SK-N-SH (cell line): ENCODE data around the gene TMEM106B.

Experiments
- EP300 ChIP-seq, 2 experiments: IDR thresholded peaks; 2 replicates each; pipeline versions ENCODE4 v1.4.0 to v1.6.1; 2012; ENCODE audit warnings: borderline replicate concordance in 1 of 2, low read depth in 1 of 2, low read length in 1 of 2
- GABPA ChIP-seq: IDR thresholded peaks from 2 replicates; pipeline ENCODE4 v1.4.0; 2012; ENCODE audit warnings: low read depth, mild to moderate bottlenecking
- GATA2 ChIP-seq: sonication (generic); formaldehyde crosslinking; IDR thresholded peaks from 2 replicates; pipeline ENCODE4 v1.5.0; 2020; ENCODE audit warnings: mild to moderate bottlenecking, missing genetic modification reagents
- JUND ChIP-seq: IDR thresholded peaks from 2 replicates; pipeline ENCODE4 v1.4.0; 2012
- MXI1 ChIP-seq: IDR thresholded peaks from 2 replicates; pipeline ENCODE4 v1.6.1; 2012; ENCODE audit warnings: mild to moderate bottlenecking, low read depth, low read length, improper control_type of control experiment
- SIN3A ChIP-seq: IDR thresholded peaks from 2 replicates; pipeline ENCODE4 v1.6.1; 2012; ENCODE audit warnings: low read depth, mild to moderate bottlenecking, low read length, moderate library complexity, borderline replicate concordance
- SMC3 ChIP-seq: IDR thresholded peaks from 2 replicates; pipeline ENCODE4 v1.6.1; 2012; ENCODE audit warnings: low read depth, low read length, improper control_type of control experiment
- TF ChIP-seq, protein P1 (sequence below): fragments of 150-350 bp; IDR thresholded peaks from 2 replicates; pipeline ENCODE4 v1.6.1; 2017; ENCODE audit warnings: antibody characterized with exemption, low read length, low read depth, borderline replicate concordance
- TF ChIP-seq, protein P2 (sequence below): fragments of 200-600 bp; sonication (generic); IDR thresholded peaks from 2 replicates; pipeline ENCODE4 v1.6.1; 2017; ENCODE audit warnings: antibody characterized with exemption, mild to moderate bottlenecking, moderate library complexity
- TF ChIP-seq, protein P3 (sequence below): IDR thresholded peaks from 2 replicates; pipeline ENCODE4; 2012
- TF ChIP-seq, protein P4 (sequence below): fragments of 150-350 bp; IDR thresholded peaks from 2 replicates; pipeline ENCODE4 v1.6.1; 2016; ENCODE audit warnings: mild to moderate bottlenecking, low read depth, low read length
- TF ChIP-seq, protein P5 (sequence below): IDR thresholded peaks from 2 replicates; pipeline ENCODE4 v1.4.0; 2012; ENCODE audit warnings: low read depth
- TF ChIP-seq, protein P6 (sequence below): IDR thresholded peaks from 2 replicates; pipeline ENCODE4 v1.4.0; 2012; ENCODE audit warnings: low read depth, borderline replicate concordance

DNA sequence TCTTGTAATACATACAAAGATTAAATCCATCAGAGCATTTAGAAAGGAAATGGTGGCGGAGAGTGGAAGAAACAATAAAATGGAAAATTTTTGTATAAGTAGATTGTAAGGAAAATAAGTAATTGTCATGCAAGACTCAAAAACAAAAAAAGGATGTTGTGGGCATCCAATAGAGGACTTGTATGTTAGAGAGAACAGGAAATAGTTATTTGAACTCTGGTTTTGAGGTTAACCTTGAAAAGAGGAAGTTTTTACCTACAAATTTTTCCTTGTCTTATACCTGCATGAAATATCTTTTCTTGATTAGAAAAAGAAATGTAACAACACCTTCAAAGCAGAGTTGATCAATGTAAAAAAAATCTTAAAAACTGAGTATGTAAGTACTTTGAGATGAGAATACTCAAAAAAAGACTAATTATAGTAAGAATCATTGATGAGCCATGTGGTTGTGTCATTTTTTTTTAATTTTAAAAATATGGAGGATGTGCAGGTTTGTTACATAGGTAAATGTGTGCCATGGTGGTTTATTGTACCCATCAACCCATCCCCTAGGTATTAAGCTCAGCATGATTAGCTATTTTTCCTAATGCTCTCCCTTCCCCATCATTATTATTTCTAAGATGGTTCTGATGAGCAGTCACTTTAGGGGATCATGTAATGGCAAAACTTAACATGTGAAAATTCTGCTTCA is 11.9 kb downstream of the TMEM106B start:
- TF ChIP-seq, protein P1, sequence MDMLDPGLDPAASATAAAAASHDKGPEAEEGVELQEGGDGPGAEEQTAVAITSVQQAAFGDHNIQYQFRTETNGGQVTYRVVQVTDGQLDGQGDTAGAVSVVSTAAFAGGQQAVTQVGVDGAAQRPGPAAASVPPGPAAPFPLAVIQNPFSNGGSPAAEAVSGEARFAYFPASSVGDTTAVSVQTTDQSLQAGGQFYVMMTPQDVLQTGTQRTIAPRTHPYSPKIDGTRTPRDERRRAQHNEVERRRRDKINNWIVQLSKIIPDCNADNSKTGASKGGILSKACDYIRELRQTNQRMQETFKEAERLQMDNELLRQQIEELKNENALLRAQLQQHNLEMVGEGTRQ: no peak
- TF ChIP-seq, protein P2, sequence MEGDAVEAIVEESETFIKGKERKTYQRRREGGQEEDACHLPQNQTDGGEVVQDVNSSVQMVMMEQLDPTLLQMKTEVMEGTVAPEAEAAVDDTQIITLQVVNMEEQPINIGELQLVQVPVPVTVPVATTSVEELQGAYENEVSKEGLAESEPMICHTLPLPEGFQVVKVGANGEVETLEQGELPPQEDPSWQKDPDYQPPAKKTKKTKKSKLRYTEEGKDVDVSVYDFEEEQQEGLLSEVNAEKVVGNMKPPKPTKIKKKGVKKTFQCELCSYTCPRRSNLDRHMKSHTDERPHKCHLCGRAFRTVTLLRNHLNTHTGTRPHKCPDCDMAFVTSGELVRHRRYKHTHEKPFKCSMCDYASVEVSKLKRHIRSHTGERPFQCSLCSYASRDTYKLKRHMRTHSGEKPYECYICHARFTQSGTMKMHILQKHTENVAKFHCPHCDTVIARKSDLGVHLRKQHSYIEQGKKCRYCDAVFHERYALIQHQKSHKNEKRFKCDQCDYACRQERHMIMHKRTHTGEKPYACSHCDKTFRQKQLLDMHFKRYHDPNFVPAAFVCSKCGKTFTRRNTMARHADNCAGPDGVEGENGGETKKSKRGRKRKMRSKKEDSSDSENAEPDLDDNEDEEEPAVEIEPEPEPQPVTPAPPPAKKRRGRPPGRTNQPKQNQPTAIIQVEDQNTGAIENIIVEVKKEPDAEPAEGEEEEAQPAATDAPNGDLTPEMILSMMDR: no peak
- TF ChIP-seq GATA2 (CRISPR knock-in tag) (no peak), MXI1 (no peak), EP300 (IDR thresholded peaks at IDR 0.05; ENCODE audit: borderline replicate concordance in 1 of 2, low read depth in 1 of 2, low read length in 1 of 2) (no peak), JUND (no peak), GABPA (no peak), SMC3 (no peak), SIN3A (no peak)
- TF ChIP-seq, protein P3, sequence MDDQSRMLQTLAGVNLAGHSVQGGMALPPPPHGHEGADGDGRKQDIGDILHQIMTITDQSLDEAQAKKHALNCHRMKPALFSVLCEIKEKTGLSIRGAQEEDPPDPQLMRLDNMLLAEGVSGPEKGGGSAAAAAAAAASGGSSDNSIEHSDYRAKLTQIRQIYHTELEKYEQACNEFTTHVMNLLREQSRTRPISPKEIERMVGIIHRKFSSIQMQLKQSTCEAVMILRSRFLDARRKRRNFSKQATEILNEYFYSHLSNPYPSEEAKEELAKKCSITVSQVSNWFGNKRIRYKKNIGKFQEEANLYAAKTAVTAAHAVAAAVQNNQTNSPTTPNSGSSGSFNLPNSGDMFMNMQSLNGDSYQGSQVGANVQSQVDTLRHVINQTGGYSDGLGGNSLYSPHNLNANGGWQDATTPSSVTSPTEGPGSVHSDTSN: no peak
- TF ChIP-seq, protein P4, sequence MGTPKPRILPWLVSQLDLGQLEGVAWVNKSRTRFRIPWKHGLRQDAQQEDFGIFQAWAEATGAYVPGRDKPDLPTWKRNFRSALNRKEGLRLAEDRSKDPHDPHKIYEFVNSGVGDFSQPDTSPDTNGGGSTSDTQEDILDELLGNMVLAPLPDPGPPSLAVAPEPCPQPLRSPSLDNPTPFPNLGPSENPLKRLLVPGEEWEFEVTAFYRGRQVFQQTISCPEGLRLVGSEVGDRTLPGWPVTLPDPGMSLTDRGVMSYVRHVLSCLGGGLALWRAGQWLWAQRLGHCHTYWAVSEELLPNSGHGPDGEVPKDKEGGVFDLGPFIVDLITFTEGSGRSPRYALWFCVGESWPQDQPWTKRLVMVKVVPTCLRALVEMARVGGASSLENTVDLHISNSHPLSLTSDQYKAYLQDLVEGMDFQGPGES: no peak
- TF ChIP-seq, protein P5, sequence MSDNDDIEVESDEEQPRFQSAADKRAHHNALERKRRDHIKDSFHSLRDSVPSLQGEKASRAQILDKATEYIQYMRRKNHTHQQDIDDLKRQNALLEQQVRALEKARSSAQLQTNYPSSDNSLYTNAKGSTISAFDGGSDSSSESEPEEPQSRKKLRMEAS: no peak
- TF ChIP-seq, protein P6, sequence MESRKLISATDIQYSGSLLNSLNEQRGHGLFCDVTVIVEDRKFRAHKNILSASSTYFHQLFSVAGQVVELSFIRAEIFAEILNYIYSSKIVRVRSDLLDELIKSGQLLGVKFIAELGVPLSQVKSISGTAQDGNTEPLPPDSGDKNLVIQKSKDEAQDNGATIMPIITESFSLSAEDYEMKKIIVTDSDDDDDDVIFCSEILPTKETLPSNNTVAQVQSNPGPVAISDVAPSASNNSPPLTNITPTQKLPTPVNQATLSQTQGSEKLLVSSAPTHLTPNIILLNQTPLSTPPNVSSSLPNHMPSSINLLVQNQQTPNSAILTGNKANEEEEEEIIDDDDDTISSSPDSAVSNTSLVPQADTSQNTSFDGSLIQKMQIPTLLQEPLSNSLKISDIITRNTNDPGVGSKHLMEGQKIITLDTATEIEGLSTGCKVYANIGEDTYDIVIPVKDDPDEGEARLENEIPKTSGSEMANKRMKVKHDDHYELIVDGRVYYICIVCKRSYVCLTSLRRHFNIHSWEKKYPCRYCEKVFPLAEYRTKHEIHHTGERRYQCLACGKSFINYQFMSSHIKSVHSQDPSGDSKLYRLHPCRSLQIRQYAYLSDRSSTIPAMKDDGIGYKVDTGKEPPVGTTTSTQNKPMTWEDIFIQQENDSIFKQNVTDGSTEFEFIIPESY: no peak
